Thyroid gland (tissue), 4 donors: Measurements from ENCODE around the gene ATRNL1. TPM values are rescaled to one million over a fixed set of nuclear protein-coding genes. Genes with fewer than 3 reads are reported as not detected.

Experiments
- DNase-seq, 2 donors: peaks; one replicate each; pipeline ENCODE4 v3.0.0-alpha.2; 2019
- H3K27ac ChIP-seq, 3 donors: fragments of 200-600 bp; sonication (generic); 1 replicate in 2 of 3; 2 replicates in 1 of 3; pipeline ENCODE4 v1.5.1; 2016 to 2019; ENCODE audit warnings: mild to moderate bottlenecking in 1 of 3, moderate library complexity in 1 of 3
- H3K27me3 ChIP-seq: fragments of 200-600 bp; sonication (generic); one replicate; pipeline ENCODE4 v1.5.1; 2019
- H3K36me3 ChIP-seq, 2 donors: fragments of 200-600 bp; sonication (generic); one replicate each; pipeline ENCODE4 v1.5.1; 2016 to 2019
- H3K4me1 ChIP-seq, 2 donors: fragments of 200-600 bp; sonication (generic); one replicate each; pipeline ENCODE4 v1.5.1; 2017 to 2019
- H3K4me3 ChIP-seq, 3 donors: fragments of 200-600 bp; sonication (generic); replicated peaks in 1 of 3; 1 replicate in 2 of 3; 2 replicates in 1 of 3; pipeline ENCODE4 v1.5.1; 2016; ENCODE audit warnings: mild to moderate bottlenecking in 1 of 3
- H3K9me3 ChIP-seq: fragments of 200-600 bp; sonication (generic); one replicate; pipeline ENCODE4 v1.5.1; 2017
- CTCF ChIP-seq, 6 experiments: fragments of 200-600 bp in 3 of 6; fragments of 450-650 bp in 3 of 6; sonication (generic) in 3 of 6; IDR thresholded peaks; one replicate each; pipeline ENCODE4 v1.5.1; 2016 to 2019; ENCODE audit warnings: antibody characterized with exemption in 6 of 6, mild to moderate bottlenecking in 2 of 6, inconsistent platforms in 1 of 6, moderate library complexity in 1 of 6
- POLR2A ChIP-seq, 2 donors: fragments of 450-650 bp; IDR thresholded peaks; one replicate each; pipeline ENCODE4 v1.6.1; 2017; ENCODE audit warnings: antibody characterized with exemption in 2 of 2, mild to moderate bottlenecking in 2 of 2, moderate library complexity in 1 of 2
- WGBS, 2 donors: methylation state at CpG; one replicate each; pipeline ENCODE4 v1.1.5; 2017; 5-methylcytosine and 5-hydroxymethylcytosine counted together
- intact Hi-C: fragments of 100-400 bp; cut with DNase I; formaldehyde crosslinking; loops from one replicate; pipeline ENCODE4 v1.15.1; 2023
- total RNA-seq, 4 donors: library from RNA; depleted of rRNA; stranded (reverse); fragments of >200 nt; gene quantifications; one replicate each; pipeline ENCODE4 v1.2.3, GENCODE V29; 2016

ATRNL1 gene
- total RNA-seq, 4 donors from 2014 or later, result 2.3 to 6.3 (median 3.8) TPM

DNA sequence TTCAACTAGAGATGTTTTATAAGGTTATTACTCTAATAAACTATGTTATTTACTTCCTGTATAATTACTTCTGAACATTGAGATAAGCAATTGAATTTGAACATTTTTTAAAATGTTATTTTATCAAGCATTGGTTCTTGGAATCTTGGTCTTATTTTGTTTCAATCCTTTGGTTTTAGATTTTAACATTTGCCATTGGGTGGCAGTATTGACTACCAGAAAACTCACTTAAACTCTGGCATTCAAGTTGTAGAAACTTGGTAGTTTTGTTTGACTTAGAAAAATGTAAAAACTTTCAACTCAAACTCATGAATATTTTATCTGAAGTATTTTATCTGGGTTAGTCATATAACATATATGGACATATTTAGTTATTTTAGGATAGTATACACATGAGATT is 48.1 kb downstream of the ATRNL1 start:
- intact Hi-C loops, result no loop called here
- DNase-seq, result no peak
- H3K27me3 ChIP-seq, result no peaks in the 10 kb centered on the region
- H3K4me3 ChIP-seq, result no peak overlapping the region
- H3K27ac ChIP-seq, result no peak overlapping the region
- H3K9me3 ChIP-seq, result no peaks in the 10 kb centered on the region
- H3K4me1 ChIP-seq, result no peaks in the 10 kb centered on the region
- TF ChIP-seq CTCF (IDR thresholded peaks at IDR 0.05) (peak in 2 of 6 experiments; percentile 19 to 29), POLR2A (IDR thresholded peaks at IDR 0.05) (no peak)
- H3K36me3 ChIP-seq, result no peaks in the 10 kb centered on the region

GRCh38 chr10:115157357-115157756 is 64.2 kb downstream of the ATRNL1 start:
- Histone ChIP-seq H3K27ac (no peak overlapping the region), H3K9me3 (no peaks in the 10 kb centered on the region), H3K27me3 (no peaks in the 10 kb centered on the region), H3K36me3 (no peaks in the 10 kb centered on the region), H3K4me1 (no peaks in the 10 kb centered on the region), H3K4me3 (no peak overlapping the region)
- intact Hi-C loops, result no loop called here
- WGBS, 2 donors, result 77 to 81% methylated on average over 2 of the region's 2 CpGs
- no peak for TF ChIP-seq POLR2A (IDR thresholded peaks at IDR 0.05)
- no peak for TF ChIP-seq CTCF (IDR thresholded peaks at IDR 0.05)
- DNase-seq, result no peak

DNA sequence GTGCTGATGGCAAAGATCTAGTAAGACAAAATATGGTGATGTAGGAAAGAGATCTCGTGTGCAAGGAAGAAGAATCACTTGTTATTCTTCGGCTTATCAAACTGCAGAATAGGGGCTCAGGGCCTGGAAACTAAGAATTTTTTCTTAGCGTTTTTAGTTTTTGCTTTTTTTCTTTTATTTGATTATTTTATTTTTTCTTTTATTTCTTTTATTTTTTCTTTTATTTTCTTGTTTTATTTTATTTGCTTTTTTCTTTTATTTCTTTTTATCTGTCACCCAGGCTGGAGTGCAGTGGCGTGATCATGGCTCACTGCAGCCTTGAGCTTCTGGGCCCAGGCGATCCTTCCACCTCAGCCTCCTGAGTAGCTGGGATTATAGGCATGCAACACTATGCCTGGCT is 70.0 kb downstream of the ATRNL1 start:
- H3K27ac ChIP-seq, result no peak overlapping the region
- intact Hi-C loops, result no loop called here
- H3K9me3 ChIP-seq, result no peaks in the 10 kb centered on the region
- no peaks in the 10 kb centered on the region for H3K36me3 ChIP-seq
- WGBS, 2 donors, result 92% methylated on average over 5 of the region's 5 CpGs
- H3K4me1 ChIP-seq, result no peaks in the 10 kb centered on the region
- DNase-seq, result no peak
- TF ChIP-seq POLR2A (IDR thresholded peaks at IDR 0.05) (no peak), CTCF (IDR thresholded peaks at IDR 0.05) (no peak)
- H3K4me3 ChIP-seq, result no peak overlapping the region
- H3K27me3 ChIP-seq, result no peaks in the 10 kb centered on the region

DNA sequence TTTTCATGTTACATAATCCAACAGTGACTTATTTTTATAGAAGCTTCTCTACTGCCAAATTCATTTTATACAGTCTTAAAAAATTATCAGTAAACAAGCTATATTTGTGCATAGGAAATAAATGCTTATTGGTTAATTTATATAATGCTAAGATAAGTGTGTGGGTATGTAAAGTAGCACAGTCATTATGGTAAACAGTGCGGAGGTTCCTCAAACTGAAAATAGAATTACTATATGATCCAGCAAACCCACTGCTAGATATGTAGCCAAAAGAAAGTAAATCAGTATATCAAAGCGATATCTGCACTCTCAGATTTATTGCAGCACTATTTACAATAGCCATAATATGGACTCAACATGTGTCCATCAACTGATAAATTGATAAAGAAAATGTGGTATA is 71.1 kb downstream of the ATRNL1 start:
- TF ChIP-seq CTCF (IDR thresholded peaks at IDR 0.05) (no peak), POLR2A (IDR thresholded peaks at IDR 0.05) (no peak)
- Histone ChIP-seq H3K4me1 (no peaks in the 10 kb centered on the region), H3K27me3 (no peaks in the 10 kb centered on the region), H3K4me3 (no peak overlapping the region), H3K27ac (no peak overlapping the region), H3K9me3 (no peaks in the 10 kb centered on the region), H3K36me3 (no peaks in the 10 kb centered on the region)
- intact Hi-C loops, result no loop called here
- WGBS, 2 donors, result 87 to 89% methylated on average over 2 of the region's 2 CpGs
- DNase-seq, result no peak

GRCh38 chr10:115167751-115168150 is 74.6 kb downstream of the ATRNL1 start:
- Histone ChIP-seq H3K36me3 (no peaks in the 10 kb centered on the region), H3K9me3 (no peaks in the 10 kb centered on the region), H3K4me1 (no peaks in the 10 kb centered on the region), H3K27ac (no peak overlapping the region), H3K4me3 (no peak overlapping the region), H3K27me3 (no peaks in the 10 kb centered on the region)
- WGBS, 2 donors, result 88 to 93% methylated on average over 2 of the region's 2 CpGs
- intact Hi-C loops, result no loop called here
- no peak for DNase-seq
- TF ChIP-seq POLR2A (IDR thresholded peaks at IDR 0.05) (no peak), CTCF (IDR thresholded peaks at IDR 0.05) (no peak)
